ENCODE data around the gene TLR7.

The TLR7 gene

GRCh38 chrX:12934850-12935249, 68.0 kb downstream of the TLR7 start:
- FAIRE-seq: no peak

GRCh38 chrX:12936947-12937346, 70.1 kb downstream of the TLR7 start:
- no peak for FAIRE-seq

Measured in islet of Langerhans (tissue), 1 donor.